Measurements from ENCODE around the gene CHRDL2.
A peak's percentile ranks its signal among the peaks of the same experiment; 100 is the strongest.

CHRDL2 gene

DNA sequence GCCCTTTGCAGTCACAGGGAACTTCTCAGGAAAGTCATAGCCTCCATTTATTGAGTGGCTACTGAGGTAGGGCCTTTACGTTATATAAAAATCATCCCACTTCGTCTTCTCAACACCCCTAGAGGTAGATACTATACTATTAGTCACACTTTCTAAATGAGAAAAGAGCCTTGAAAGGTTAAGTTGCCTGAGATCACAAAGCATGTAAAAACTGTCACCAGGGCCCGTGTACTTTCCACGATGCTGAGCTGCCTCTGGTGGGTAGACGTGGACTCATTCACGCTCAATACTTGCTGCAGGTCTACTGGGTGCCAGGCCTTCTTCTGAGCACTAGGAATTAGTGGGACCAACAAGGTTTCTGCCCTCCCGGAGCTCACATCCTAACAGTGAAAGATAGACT lies 16.3 kb downstream of the CHRDL2 start:
- TF ChIP-seq, protein P1, sequence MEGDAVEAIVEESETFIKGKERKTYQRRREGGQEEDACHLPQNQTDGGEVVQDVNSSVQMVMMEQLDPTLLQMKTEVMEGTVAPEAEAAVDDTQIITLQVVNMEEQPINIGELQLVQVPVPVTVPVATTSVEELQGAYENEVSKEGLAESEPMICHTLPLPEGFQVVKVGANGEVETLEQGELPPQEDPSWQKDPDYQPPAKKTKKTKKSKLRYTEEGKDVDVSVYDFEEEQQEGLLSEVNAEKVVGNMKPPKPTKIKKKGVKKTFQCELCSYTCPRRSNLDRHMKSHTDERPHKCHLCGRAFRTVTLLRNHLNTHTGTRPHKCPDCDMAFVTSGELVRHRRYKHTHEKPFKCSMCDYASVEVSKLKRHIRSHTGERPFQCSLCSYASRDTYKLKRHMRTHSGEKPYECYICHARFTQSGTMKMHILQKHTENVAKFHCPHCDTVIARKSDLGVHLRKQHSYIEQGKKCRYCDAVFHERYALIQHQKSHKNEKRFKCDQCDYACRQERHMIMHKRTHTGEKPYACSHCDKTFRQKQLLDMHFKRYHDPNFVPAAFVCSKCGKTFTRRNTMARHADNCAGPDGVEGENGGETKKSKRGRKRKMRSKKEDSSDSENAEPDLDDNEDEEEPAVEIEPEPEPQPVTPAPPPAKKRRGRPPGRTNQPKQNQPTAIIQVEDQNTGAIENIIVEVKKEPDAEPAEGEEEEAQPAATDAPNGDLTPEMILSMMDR (IDR thresholded peaks at IDR 0.05; ENCODE audit: low read depth, low read length, missing control alignments), result no peak
- Histone ChIP-seq H3K27me3 (replicated peaks) (no peaks in the 10 kb centered on the region), H3K4me3 (ENCODE audit: low read depth, low read length) (no peak overlapping the region), H3K36me3 (replicated peaks) (no peaks in the 10 kb centered on the region), H3K27ac (no peak overlapping the region)
- DNase-seq, result no peak
- in situ Hi-C loops (cut with HindIII; ENCODE audit: low pct_ligation_motif_present, low sequenced_read_pairs), result no loop called here

DNA sequence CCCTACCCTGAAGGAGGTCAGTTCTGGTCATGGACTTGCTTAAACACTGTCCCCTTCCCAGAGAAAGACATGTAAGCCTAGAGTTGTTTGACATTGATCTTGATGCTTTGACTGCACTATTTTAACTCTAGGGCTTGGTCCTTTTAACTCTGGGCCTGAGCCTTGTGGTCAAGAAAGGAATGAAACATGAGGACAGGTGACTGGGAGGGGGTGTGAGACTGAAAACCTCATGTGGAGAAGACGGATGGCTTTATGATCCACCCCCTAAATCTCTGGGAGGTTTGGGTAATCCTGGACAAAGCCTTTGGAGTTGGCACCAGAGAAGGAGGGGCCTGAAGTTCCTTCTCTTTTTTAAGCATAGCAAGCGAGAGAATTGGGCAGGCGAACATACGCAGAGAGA lies 17.5 kb downstream of the CHRDL2 start:
- in situ Hi-C loops (cut with HindIII; ENCODE audit: low pct_ligation_motif_present, low sequenced_read_pairs), result no loop called here

DNA sequence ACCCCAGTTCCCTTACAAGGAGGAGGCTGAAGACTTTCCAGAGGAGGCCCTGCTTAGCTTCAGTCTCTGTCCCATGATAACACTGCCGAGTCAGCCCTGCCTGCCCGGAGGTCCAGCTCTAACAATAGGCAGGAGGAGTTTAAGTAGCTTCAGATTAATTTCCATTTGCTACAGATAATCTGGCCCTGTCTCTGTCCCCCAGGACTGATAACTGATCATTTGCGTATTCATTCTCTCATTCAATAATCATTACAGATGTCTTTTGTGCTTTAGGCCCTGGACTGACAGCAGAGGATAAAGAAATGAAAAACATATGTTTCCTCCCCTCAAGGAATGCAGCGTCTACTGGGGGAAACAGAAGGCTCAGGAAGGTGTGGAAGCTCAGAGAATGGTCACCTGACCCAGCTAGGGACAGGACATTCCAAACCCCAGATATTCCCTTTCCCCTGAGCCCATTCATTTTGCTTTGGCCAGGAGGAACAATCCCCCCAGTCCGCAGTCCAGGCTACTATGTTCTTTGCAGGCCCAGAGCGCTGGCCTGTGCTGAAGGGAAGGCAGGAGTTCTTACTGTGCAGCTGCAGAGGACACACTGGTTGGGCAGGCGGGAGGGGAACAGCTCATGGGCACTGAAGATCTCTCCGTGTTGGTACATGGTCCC lies 20.8 kb downstream of the CHRDL2 start:
- peak; percentile 35 for DNase-seq
- Histone ChIP-seq H3K27me3 (replicated peaks) (no peaks in the 10 kb centered on the region), H3K36me3 (replicated peaks) (no peaks in the 10 kb centered on the region), H3K4me3 (ENCODE audit: low read depth, low read length) (no peak overlapping the region), H3K27ac (no peak overlapping the region)
- in situ Hi-C loops (cut with HindIII; ENCODE audit: low pct_ligation_motif_present, low sequenced_read_pairs), result no loop called here
- TF ChIP-seq, protein P1 (IDR thresholded peaks at IDR 0.05; ENCODE audit: low read depth, low read length, missing control alignments), result no peak

More for the DNA sequence above, 17.5 kb downstream of the CHRDL2 start:
- H3K36me3 ChIP-seq (replicated peaks), result no peaks in the 10 kb centered on the region
- TF ChIP-seq, protein P1 (IDR thresholded peaks at IDR 0.05; ENCODE audit: low read depth, low read length, missing control alignments), result no peak
- H3K27ac ChIP-seq, result no peak overlapping the region
- H3K27me3 ChIP-seq (replicated peaks), result no peaks in the 10 kb centered on the region
- no peak for DNase-seq
- no peak overlapping the region for H3K4me3 ChIP-seq (ENCODE audit: low read depth, low read length)

DNA sequence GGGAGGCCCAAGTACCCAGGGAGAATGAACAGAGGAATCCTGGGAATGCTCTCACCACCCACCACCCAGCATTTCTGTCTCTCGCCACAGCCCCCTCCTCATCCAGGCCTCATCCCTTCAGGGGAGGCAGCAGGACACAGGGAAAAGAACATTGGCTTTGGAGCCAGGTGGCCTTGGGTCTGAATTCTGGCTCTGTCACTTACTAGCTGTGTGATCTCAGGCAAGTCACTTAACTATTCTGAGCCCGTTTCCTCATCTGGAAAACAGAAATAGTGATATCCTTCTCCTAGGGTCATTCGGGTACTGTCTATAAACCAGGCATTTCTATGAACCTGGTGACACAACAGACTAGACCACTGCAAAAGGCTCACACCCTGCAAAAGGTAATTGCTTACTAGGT lies 22.1 kb downstream of the CHRDL2 start:
- H3K36me3 ChIP-seq (replicated peaks), result no peaks in the 10 kb centered on the region
- H3K27ac ChIP-seq, result no peak overlapping the region
- TF ChIP-seq, protein P1 (IDR thresholded peaks at IDR 0.05; ENCODE audit: low read depth, low read length, missing control alignments), result no peak
- in situ Hi-C loops (cut with HindIII; ENCODE audit: low pct_ligation_motif_present, low sequenced_read_pairs), result no loop called here
- H3K27me3 ChIP-seq (replicated peaks), result no peaks in the 10 kb centered on the region
- DNase-seq, result no peak
- no peak overlapping the region for H3K4me3 ChIP-seq (ENCODE audit: low read depth, low read length)

DNA sequence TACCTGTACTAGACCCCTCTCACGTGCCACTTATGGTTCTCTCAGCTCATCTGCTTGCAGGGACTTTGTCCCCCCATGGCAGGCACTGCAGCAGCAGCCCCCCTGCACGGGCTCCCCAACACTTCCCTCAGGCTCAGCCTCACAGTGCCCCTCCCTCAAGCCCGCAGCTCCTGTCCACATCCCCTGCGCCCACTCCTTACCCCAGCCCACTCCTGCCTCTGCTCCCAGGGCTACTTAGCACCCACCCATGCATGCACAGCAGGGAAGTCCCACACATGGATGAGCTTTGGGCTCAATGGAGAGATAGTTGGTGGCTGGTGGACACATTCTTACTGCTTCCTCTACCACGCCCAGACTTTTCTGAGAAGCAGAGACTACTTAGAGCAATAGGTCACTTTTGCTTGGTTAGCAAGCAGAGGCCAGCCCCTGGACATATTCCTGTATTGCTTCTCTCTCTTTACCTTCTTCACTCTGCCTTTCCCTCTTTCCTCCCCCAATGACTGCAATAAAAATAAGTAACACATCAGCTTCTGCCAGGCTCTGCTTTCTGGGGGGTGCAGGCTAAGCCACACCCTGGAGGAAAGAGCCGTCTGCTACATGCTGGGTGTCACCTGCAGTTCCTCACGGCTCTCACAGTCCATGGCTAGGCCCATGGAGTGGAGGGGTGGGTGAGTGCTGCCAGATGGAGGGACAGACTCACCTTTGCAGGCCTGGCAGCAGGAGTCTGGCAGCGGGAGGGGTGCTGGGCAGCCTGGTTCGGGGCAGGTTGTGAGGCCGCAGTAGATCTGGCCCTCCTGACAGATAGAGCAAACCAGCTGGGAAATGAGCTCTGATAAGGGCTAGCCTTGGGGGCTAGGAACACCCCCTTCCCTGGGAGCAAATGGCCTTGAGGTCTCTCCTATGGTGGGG lies 23.4 kb downstream of the CHRDL2 start:
- Histone ChIP-seq H3K27ac (no peak overlapping the region), H3K4me3 (ENCODE audit: low read depth, low read length) (no peak overlapping the region), H3K27me3 (replicated peaks) (no peaks in the 10 kb centered on the region), H3K36me3 (replicated peaks) (no peaks in the 10 kb centered on the region)
- DNase-seq, result no peak
- TF ChIP-seq, protein P1 (IDR thresholded peaks at IDR 0.05; ENCODE audit: low read depth, low read length, missing control alignments), result no peak
- in situ Hi-C loops (cut with HindIII; ENCODE audit: low pct_ligation_motif_present, low sequenced_read_pairs), result no loop called here
